ENCODE measurements around the gene ITPR2.

The ITPR2 gene

GRCh38 chr12:26620907-26621306 lies 212.1 kb downstream of the ITPR2 start:
- no peak overlapping the region for H3K27ac ChIP-seq (replicated peaks)
- no peak for DNase-seq (ENCODE audit: low read depth in 1 of 2, low spot score in 1 of 2)
- TF ChIP-seq POLR2AphosphoS5 (IDR thresholded peaks at IDR 0.05; ENCODE audit: low read depth) = no peak
- TF ChIP-seq SPI1 (IDR thresholded peaks at IDR 0.05; ENCODE audit: borderline replicate concordance, low read depth) = no peak
- H3K4me3 ChIP-seq (replicated peaks; ENCODE audit: insufficient read depth, low read length) = no peak overlapping the region
- no peaks in the 10 kb centered on the region for H3K27me3 ChIP-seq (ENCODE audit: insufficient read depth, poor library complexity, severe bottlenecking)

DNA sequence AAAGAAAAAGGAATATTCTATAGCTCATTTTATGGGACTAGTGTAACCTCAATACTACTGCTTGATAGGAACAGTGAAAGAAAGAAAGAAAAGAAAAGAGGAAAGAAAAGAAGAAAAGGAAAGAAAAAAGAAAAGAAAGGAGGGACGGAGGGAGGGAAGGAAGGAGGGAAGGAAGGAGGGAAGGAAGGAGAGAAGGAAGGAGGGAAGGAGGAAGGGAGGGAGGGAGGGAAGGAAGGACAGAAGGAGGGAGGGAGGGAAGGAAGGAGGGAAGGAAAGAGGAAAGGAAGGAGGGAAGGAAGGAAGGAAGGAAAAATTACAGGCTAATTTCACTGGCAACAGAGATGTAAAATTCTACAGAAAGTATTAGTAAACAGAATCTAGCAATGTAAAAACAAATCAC lies 215.5 kb downstream of the ITPR2 start:
- H3K27ac ChIP-seq (replicated peaks) = no peak overlapping the region
- TF ChIP-seq GABPA (IDR thresholded peaks at IDR 0.05; ENCODE audit: low read depth) (no peak), POLR2AphosphoS5 (IDR thresholded peaks at IDR 0.05; ENCODE audit: low read depth) (no peak), CTCF (IDR thresholded peaks at IDR 0.05; ENCODE audit: insufficient read depth, low read length) (no peak), REST (IDR thresholded peaks at IDR 0.05; ENCODE audit: insufficient replicate concordance, low read depth) (no peak), SPI1 (IDR thresholded peaks at IDR 0.05; ENCODE audit: borderline replicate concordance, low read depth) (no peak)

GRCh38 chr12:26614011-26614616 lies 218.9 kb downstream of the ITPR2 start:
- peak; percentile 3 to 37 for DNase-seq (ENCODE audit: low read depth in 1 of 2, low spot score in 1 of 2)
- Histone ChIP-seq H3K4me3 (replicated peaks; ENCODE audit: insufficient read depth, low read length) (no peak overlapping the region), H3K27ac (replicated peaks) (no peak overlapping the region), H3K27me3 (ENCODE audit: insufficient read depth, poor library complexity, severe bottlenecking) (no peaks in the 10 kb centered on the region)
- peak; percentile 27 for TF ChIP-seq CTCF (IDR thresholded peaks at IDR 0.05; ENCODE audit: insufficient read depth, low read length)
- no peak for TF ChIP-seq POLR2AphosphoS5 (IDR thresholded peaks at IDR 0.05; ENCODE audit: low read depth)

More for the DNA sequence above, 215.5 kb downstream of the ITPR2 start:
- no peak for DNase-seq (ENCODE audit: low read depth in 1 of 2, low spot score in 1 of 2)
- no peaks in the 10 kb centered on the region for H3K27me3 ChIP-seq (ENCODE audit: insufficient read depth, poor library complexity, severe bottlenecking)
- no peak overlapping the region for H3K4me3 ChIP-seq (replicated peaks; ENCODE audit: insufficient read depth, low read length)

GRCh38 chr12:26612203-26612602 lies 220.8 kb downstream of the ITPR2 start:
- no peak for DNase-seq (ENCODE audit: low read depth in 1 of 2, low spot score in 1 of 2)
- TF ChIP-seq POLR2AphosphoS5 (IDR thresholded peaks at IDR 0.05; ENCODE audit: low read depth) = no peak
- TF ChIP-seq CTCF (IDR thresholded peaks at IDR 0.05; ENCODE audit: insufficient read depth, low read length) = no peak
- TF ChIP-seq REST (IDR thresholded peaks at IDR 0.05; ENCODE audit: insufficient replicate concordance, low read depth) = no peak
- no peak overlapping the region for H3K4me3 ChIP-seq (replicated peaks; ENCODE audit: insufficient read depth, low read length)
- H3K27me3 ChIP-seq (ENCODE audit: insufficient read depth, poor library complexity, severe bottlenecking) = no peaks in the 10 kb centered on the region
- H3K27ac ChIP-seq (replicated peaks) = no peak overlapping the region

Measured in HL-60 (cell line).